NCI-H2196 (cell line): Measurements from ENCODE around the gene SLC25A45.
"Not testable (repeated sequence)": the region's sequence is repeated elsewhere in the genome, so short reads cannot be mapped to it uniquely, and the experiment has no call there.

Experiments used
- DNase-seq: peaks from one replicate; lab custom pipeline; 2025; ENCODE audit not compliant: unreplicated experiment; lab: John Stamatoyannopoulos, UW

The SLC25A45 gene

DNA sequence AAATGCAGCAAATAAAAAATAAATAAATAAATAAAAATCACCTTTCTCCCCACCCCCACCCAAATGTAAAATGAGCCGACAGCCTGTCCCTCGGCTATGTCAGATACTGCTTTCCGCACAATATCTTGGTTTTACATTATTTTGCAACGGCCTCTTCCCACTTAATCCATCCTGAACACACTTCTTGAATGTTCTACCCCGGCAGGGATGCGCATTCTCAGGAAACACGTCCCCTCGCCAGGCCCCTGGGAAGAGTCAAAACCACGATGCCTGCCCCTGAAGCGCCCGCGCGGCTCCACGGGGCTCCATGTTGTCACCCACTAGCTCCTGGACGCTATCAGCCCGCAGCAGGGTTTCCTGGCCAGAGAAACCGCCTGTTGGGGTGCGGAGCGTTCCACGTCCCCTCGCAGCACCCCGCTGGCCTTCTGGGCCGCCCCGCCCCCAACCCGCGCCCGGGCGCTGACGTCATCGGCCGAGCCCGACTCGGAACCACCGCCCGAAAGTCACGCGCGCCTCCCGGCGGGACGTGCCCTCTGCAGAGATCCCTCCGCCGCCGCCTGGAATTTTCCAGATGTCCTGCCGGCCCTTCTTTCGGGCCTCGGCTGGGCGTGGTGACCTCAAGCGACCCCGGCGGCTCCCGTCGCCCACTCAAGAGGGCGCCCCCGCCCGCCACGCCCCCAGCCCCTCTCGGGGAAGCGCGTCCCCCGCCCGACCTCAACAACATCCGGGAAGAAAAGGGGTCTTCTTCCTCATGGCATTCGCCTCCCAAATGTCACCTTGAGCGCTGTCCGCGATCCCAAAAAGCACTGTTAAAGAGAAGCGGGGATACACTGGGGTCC lies 39.6 kb upstream of the SLC25A45 start:
- peak; percentile 97 for DNase-seq

DNA sequence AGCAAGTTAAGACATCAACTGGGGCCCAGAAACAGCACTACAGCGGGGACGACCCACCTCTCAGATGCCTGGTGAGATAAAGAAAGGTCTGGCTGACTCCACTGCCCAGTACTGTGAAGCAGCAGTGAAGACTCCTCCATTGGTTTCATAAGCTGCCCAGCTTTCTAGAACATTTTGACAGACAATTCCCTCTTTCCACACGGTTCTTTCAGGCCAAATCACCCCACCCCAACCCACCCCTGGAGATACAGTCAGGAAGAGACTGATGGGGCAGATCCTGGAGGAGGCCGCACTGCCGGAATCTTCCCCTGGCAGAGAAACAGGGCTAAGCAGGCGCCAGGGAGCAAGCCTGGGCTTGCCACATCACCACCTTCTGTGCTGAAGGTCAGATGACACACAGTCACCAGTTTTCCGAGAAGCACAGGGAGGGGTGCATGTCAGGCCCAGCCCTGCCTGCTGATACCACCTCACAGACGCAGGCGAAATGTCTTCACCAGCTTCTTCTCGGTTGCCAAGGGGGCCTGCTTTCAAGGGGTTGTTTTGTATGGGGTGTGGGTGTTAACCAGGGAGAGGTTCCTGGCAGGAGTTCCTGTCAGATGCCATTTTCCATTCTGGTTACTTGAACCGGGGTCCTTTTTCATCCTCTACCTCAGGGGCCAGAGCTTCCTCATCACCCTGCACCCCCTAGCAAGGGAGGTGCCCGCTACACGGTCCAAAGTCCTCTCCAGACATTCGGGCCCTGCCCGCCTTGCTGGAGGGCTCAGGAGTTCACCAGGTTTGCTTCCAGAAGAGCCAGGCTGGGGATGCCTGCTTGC lies 38.7 kb upstream of the SLC25A45 start:
- peak; percentile 92 for DNase-seq

DNA sequence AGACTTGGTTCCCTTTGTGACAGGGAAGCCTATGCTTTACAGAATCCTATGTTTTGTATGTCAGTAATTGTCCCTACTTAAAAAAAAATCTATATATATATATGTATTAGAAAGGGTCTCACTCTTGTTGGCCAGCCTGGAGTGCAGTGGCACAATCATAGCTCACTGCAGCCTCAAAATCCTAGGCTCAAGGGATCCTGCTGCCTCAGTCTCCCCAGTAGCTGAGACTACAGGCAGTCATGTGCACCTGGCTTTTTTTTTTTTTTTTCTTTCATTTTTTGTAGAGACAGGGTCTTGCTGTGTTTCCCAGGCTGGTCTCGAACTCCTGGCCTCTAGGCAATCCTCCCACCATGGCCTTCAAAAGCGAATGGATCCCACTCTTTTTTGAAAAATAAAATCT lies 38.1 kb upstream of the SLC25A45 start:
- DNase-seq = no peak

DNA sequence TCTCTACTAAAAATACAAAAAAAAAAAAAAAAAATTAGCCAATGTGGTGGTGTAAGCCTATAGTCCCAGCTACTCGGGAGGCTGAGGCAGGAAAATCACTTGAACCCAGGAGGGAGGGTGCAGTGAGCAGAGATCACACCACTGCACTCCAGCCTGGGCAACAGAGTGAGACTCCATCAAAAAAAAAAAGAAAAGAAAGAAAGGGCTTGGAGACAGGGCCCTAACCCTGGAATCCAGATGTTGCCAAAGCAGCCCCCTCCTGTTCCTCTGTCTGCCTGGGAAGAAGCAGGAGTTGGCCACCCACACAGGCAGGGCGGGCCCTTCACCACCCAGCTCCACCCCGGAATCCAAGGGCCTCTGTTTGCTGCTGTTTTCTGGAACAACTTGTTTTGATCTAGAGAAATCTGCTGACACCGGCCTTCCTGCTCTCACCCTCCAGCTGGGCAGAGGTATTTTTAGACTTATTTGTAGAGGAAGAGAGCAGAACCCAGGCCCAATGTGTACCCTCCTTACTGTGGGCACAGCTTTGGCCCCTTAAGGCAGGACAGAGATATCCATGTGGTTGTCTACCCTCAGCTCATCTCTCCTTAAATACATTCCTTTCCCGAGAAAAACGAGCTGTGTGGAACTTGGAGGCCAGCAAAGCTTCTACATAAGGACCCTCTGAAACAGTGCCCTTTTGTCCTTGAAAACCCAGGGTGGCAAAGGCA lies 37.5 kb upstream of the SLC25A45 start:
- DNase-seq = peak; percentile 86

DNA sequence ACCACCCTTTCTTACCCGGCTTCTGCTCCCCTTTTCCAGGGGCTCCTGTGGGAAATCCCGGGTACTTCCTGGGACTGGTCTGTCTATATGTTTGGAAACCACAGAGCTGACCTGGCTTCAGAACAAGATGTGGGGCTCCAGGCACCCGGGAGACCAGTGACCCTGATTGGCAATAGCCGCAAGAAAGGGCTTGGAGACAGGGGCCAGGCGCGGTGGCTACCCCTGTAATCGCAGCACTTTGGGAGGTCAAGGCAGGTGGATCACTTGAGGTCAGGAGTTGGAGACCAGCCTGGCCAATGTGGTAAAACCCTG lies 37.0 kb upstream of the SLC25A45 start:
- DNase-seq = no peak

DNA sequence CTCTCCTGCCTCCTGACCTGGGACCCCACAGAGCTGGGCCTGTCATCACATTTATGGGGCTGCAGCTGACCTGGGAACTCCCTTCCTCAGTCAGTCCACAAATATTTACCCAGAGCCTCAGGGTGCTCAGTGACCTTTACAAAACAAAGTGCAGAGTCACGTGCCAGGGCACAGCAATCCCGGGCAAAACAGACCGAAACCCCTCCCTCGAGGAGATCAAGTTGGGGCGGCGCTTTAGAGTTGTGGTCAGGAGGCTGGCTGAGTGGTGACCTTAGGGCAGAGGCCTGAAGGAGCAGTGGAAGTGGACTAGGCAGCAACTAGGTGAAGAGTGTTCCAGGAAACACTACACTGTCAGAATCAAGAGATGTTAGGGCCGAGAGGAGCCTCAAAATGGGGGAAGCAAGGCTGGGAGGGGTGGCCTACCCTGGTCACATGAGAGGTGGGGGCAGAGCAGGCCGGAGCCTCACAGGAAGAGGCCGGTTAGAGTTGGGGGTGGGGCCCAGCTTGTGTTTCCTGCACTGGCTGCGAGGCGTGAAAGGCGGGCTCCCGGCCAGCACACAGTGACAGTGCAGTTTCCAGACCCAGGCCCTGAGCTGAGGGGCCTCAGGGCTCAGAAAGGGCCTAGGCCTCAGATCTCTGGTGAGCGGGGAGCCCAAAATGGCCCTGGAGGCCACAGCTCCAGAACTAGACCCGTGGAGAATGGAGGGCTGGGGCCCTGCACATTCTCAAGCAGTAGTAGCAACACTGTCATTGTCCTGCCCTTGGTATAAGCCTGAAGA lies 36.4 kb upstream of the SLC25A45 start:
- peak; percentile 98 for DNase-seq

DNA sequence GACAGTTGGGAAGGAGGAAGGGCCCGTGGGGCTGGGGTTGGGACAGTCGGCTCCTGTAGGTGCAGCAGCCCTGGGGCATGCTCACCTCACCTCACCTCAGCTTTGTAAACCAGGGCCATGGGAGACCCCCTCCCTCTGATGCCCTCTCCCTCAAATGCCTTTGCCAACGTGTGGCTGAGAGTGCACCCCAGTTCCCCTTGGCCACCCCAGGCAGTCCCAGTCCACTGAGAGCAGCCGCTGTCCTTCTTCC lies 35.9 kb upstream of the SLC25A45 start:
- no peak for DNase-seq

DNA sequence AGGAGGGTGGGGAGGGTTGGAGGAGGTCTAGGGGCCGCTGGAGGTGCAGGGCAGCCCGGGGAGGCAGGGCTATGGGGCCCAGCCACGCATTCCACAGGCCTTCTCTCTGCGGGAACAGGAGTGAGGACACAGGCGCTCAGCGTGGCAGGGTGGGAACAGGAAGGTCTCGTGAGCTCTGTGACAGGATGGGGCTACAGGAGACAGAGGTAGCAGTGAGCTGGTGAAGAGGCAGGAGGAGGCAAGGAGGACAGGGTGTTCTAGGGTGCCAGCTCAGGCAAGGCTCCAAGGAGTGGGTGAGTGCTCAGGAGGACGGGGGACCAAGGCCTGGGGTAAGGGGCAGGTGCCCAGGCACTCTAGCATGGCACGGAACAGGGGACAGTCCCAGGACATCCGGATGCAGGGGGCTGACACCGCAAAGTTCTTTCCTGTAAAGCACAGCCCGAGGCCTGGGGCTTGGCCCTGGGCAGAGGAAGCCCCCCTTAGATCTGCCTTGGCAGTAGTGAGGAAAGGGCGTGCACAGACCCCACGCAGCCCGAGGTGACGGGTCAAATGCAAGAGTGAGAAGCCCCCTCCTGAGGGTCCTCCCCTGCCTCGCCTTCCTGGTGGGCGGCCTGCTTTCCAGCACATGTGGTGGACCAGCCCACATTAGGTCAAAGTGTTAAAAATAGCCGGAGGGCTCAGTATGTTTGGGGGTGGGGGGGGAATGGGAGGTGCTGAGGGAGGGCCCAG lies 35.4 kb upstream of the SLC25A45 start:
- DNase-seq = no peak

DNA sequence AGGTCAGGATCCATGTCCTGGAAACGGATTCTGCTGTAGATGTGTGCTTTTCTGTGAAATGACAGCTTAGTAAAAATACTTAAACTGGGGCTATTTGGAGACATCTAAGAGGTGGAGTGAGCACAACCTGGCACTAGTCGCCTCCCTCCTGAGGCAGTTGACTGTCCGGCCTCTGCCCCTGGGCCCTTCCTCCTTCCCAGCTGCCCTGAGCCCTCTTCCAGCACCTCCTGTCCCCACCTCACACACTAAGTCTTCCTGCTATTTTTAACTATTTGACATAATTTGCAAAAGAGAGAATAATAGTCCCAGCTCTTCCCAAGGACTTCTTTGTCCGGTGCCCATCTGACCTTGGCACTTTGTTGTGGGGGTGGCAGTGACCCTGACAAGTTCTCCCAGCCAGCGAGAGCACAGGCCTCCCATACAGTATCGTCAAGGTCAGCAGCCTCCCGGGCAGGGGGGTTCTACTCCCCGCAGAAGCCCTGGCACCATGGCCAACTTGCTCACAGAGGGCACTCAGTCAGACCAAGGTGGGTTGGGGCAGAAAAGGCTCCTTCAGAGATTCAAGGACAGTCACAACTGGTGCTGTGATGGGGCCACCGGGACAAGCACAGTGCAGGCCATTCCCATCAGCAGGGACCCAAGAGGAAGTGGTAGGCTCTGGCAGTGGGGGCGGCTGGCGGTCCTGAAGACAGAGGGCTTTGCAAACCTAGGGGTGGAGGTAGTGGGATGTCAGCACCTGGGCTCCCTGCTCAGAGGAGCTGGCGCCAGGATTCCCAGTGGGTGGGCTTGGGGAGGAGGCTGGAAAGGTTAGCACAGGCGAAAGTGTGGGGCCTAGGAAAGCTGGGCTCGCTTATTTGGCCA lies 34.6 kb upstream of the SLC25A45 start:
- DNase-seq = no peak

DNA sequence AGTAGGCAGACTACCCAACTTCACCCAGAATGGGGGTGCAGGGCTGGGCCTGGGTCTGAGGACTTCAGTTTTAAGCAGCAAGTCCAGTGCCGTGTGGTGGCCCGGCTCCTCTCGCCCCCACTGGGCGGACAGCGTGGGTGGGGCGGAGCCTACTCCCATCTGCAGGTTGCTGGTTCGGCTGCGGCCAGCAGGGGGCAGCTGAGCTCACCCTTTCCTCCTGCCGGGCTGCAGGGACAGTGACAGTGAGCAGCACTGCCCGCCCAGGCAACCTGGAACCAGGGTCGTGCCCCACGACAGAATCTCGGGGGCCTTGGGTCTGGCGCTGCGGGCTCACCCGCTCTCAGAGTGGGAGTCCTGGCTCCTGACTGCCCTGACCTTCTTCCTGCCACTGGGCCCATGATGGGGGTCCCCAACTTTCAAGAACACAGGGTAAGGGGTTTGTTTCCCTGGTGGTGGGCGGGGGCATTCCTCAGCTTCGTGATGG lies 33.9 kb upstream of the SLC25A45 start:
- DNase-seq = peak; percentile 84

DNA sequence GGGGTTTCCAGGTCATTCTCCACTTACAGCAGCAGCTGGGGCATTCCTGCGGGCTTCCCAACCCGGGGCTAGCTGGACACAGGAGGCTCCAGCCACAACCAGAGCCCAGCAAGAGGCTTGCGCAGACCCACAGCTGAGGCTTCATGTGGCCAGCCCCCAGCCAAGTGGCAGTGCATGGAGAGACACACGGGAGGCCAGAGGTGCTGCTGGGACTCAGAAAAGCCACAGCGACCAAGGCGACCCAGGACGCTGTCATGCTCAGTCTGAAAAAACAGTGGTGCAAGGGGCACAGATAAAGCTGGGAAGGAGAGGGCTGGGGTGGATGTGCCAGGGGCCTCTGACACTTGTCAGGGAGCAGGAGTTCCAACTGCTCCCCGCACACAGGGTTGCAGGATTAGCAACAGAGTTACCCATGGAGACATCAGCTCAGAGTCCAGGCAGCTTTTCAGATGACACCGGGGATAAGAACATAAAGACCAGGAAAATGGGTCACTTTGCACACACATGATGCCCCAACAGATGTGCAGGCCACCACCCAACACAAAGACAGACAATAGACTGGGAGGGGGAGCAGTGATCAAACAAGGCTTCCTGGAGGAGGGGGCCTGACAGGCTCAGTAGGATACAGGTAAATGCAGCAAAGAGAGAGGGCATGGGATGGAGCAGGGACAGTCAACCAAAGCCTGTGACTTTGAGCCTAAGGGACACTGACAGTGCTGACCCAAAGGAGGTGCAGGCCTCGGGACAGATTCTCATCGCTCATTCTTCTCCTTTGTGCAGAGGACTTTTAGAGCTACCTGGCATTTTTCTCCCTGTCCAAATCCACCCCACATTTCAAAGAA lies 33.3 kb upstream of the SLC25A45 start:
- no peak for DNase-seq

DNA sequence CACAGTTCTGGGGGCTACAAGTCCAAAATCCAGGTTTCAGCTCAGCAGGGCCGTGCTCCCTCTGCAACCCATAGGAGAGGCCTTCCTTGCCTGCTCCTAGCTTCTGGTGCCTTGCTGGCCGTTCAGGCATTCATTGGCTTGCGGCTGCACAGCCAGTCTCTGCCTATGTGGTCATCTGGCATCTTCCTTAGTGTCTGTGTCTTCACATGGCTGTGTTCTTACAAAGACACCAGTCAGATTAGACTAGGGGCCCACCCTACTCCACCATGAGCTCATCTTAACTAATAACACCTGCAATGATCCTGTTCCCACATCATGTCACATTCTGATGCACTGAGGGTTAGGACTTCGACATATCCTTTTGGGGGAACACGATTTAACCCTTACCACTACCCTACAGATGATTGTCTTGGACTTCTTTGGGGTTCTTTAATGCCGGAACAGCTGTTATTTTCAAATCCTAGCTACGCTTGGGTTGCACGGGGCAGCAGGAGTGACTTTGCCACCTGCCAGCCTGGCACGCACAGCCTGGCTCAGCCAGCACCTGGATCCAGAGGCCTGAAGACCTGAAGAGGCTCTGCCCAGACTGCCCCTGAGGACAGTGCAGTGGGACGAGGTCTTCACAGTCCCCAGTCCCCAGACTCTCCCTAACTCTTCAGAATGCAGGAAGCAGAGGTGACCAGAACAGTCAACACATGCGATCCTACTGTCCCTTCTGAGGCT lies 32.5 kb upstream of the SLC25A45 start:
- no peak for DNase-seq

DNA sequence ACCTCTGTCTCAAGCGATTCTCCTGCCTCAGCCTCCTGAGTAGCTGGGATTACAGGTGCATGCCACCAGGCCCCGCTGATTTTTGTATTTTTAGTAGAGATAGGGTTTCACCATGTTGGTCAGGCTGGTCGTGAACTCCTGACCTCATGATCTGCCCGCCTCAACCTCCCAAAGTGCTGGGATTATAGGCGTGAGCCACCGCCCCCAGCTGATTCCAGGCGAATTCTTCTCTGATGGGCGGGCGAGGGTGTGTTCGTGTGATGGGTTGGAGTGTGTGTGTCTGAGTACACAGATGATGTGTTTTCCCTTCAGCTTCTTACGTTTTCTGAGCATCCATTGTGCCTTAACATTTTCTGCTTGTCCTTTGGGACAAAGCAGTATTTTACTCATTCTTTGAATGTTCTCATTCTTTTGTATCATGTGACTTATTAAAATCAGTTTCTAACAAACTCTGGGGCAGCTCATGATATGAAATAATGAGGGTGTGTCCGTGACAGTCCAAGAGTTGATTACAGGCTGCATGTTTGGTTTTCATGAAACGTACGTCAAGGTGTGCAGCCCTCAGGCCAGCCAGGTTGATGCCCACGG lies 30.7 kb upstream of the SLC25A45 start:
- not testable (repeated sequence) for DNase-seq

DNA sequence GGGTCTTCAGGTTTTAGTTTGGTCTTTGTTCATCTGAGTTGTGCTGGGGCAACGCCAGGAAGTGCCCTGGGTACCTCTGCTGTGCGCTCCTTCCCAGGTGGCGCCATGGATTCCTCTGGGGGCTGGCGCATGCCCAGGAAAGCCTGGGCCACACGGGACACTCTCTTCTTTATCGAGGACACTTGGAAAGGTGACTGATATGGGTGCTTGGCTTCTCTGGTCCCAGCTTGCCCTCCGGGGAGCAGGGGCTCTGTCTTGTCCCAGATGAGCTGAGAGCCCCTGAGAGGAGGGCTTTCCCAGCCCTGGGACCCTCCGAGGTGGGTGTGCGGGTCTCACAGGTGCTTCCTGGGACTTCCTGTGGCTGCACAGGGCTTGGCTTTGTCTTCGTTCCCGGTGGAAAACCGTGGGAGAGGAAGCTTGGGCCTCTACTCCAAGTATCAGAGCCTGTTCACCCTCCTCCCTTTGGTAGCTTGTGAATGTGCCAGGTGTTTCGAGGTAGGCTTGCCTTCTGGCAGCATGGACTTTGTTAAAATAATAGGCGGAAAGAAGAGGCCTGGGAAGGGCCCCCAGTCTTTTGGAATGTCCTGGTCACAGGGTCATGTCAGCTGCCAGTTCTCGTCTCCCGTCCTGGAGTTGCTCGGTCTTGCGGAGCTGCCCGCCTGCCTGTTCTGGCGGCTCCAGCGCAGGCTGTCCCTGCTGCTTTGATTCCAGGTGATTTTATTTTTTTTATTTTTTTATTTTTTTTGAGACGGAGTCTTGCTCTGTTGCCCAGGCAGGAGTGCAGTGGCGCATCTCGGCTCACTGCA lies 30.0 kb upstream of the SLC25A45 start:
- DNase-seq = no peak

DNA sequence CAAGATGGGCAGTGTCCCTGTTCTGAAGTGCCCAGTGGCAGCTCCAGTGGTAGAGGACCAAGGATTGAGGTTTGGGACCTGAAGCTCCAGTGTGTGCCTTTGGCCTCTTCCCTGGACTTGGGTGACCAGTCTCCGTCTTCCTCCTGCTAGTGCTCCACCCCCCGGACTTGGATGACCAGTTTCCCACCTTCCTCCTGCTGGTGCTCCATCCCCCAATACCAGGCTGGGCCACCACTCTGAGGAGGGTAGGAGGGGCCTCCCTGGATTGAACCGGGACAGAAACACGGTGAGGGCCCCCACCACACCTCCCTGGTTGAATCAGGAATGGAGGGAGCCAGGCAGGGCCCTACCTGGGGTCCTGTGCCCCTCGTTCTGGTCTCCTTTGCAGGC lies 29.2 kb upstream of the SLC25A45 start:
- no peak for DNase-seq

DNA sequence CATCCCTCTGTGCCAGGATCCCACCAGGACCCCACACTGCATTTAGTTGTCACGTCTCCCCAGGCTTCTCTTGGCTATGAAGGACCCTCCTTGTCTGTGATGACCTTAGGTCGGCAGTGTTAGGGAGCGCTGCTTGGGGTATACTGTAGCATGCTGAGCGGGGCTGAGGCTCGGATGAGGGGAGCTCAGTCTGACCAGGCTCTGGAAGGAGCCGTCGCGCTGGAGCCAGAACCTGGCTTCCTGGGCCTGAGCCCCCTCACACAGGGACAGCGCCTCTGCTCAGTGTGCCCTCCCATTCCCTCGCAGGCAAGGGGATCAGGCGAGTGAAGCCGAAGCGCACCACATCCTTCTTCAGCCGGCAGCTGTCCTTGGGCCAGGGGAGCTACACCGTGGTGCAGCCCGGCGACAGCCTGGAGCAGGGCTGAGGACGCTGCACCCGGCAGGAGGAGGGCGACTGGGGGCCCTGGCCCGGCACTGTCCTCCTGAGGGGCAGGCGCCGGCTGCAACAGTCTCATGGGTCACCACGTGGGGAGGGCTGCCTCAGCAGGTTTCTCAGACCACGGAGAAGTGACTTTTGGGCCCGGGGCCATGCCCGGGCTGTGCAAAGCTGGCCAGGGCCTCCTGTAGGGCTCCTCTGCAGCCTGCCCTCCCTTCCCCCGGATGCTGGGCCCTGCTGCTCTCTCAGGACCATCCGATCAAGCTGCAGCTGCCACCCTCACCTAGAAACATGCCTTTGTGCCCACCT lies 28.7 kb upstream of the SLC25A45 start:
- no peak for DNase-seq
